Activated CD4-positive, alpha-beta memory T cell treated with anti-CD3 and anti-CD28 coated beads, Interleukin-2, amount 10 ng/mL, durations not matched to agents 7 days and 5 days (primary cell): ENCODE results near the gene TSSC4. TPM values are rescaled to one million over a fixed set of nuclear protein-coding genes. Genes with fewer than 3 reads are reported as not detected.

ENCODE experiments used
- CTCF ChIA-PET: fragments of 350-600 bp; sonication (Branson Sonifier 250); formaldehyde crosslinking; loops from one replicate; lab custom pipeline; 2021; ENCODE audit warnings: antibody characterized with exemption, inconsistent platforms; lab: Charles Lee
- POLR2A ChIA-PET: fragments of 350-600 bp; sonication (Branson Sonifier 250); formaldehyde crosslinking; loops from one replicate; lab custom pipeline; 2021; ENCODE audit warnings: antibody characterized with exemption; lab: Charles Lee
- DNase-seq: peaks from one replicate; pipeline ENCODE4 v3.0.0-alpha.2; 2020
- H3K27ac Mint-ChIP-seq: one replicate; pipeline ENCODE4 v1.8.0; 2021; ENCODE audit warnings: mild to moderate bottlenecking, mixed read lengths
- H3K27me3 Mint-ChIP-seq: one replicate; pipeline ENCODE4 v1.8.0; 2021; ENCODE audit warnings: mixed read lengths
- H3K36me3 Mint-ChIP-seq: one replicate; pipeline ENCODE4 v1.8.0; 2021; ENCODE audit warnings: low read depth, mixed read lengths
- H3K4me1 Mint-ChIP-seq: one replicate; pipeline ENCODE4 v1.8.0; 2021; ENCODE audit warnings: mixed read lengths
- H3K4me3 Mint-ChIP-seq: one replicate; pipeline ENCODE4 v1.8.0; 2021; ENCODE audit warnings: mild to moderate bottlenecking, mixed read lengths
- H3K9me3 Mint-ChIP-seq: one replicate; pipeline ENCODE4 v1.8.0; 2021; ENCODE audit warnings: mixed read lengths
- total RNA-seq, 2 experiments: library from RNA; stranded (reverse); gene quantifications; one replicate each; pipeline ENCODE4 v1.2.3, GENCODE V29; 2021

Gene TSSC4
- total RNA-seq, 2 experiments from 2014 or later: 46.4 to 46.5 TPM

- Mint-ChIP-seq H3K4me3 (no peak overlapping the region), H3K27ac (no peak overlapping the region), H3K36me3 (no peaks in the 10 kb centered on the region), H3K9me3 (no peaks in the 10 kb centered on the region), H3K4me1 (no peaks in the 10 kb centered on the region), H3K27me3 (no peaks in the 10 kb centered on the region)
- ChIA-PET POLR2A (interaction anchor here (1.5 kb wide), 1 partner anchor 10 kb away, joined by 6 read pairs; no protein-coding TSS in a partner anchor), CTCF (no interaction called here)
- no peak for DNase-seq
Observed at GRCh38 chr11:2411446-2412305, 11.1 kb downstream of the TSSC4 start.

- no peaks in the 10 kb centered on the region for H3K9me3 Mint-ChIP-seq
- no peak for DNase-seq
- no peak overlapping the region for H3K4me3 Mint-ChIP-seq
- POLR2A ChIA-PET: interaction anchor here (1.2 to 1.5 kb wide), 2 partner anchors 10 to 108 kb away, joined by 3 to 6 read pairs; no protein-coding TSS in a partner anchor
- H3K27ac Mint-ChIP-seq: no peak overlapping the region
- H3K4me1 Mint-ChIP-seq: no peaks in the 10 kb centered on the region
- H3K27me3 Mint-ChIP-seq: no peaks in the 10 kb centered on the region
- no peaks in the 10 kb centered on the region for H3K36me3 Mint-ChIP-seq
- CTCF ChIA-PET: no interaction called here
Observed at GRCh38 chr11:2412323-2412722, 11.8 kb downstream of the TSSC4 start.

GRCh38 chr11:2413742-2414579 is 13.4 kb downstream of the TSSC4 start:
- H3K27me3 Mint-ChIP-seq: no peaks in the 10 kb centered on the region
- no peaks in the 10 kb centered on the region for H3K36me3 Mint-ChIP-seq
- no peaks in the 10 kb centered on the region for H3K9me3 Mint-ChIP-seq
- no peak overlapping the region for H3K27ac Mint-ChIP-seq
- no peaks in the 10 kb centered on the region for H3K4me1 Mint-ChIP-seq
- CTCF ChIA-PET: interaction anchor here (1.8 kb wide), 1 partner anchor 13 kb away, joined by 8 read pairs; the partner anchor contains the start of gene TSSC4
- no peak for DNase-seq
- no peak overlapping the region for H3K4me3 Mint-ChIP-seq
- POLR2A ChIA-PET: no interaction called here

- no peaks in the 10 kb centered on the region for H3K9me3 Mint-ChIP-seq
- ChIA-PET POLR2A (no interaction called here), CTCF (no interaction called here)
- DNase-seq: no peak
- no peaks in the 10 kb centered on the region for H3K27me3 Mint-ChIP-seq
- no peaks in the 10 kb centered on the region for H3K4me1 Mint-ChIP-seq
- no peaks in the 10 kb centered on the region for H3K36me3 Mint-ChIP-seq
- H3K4me3 Mint-ChIP-seq: no peak overlapping the region
- no peak overlapping the region for H3K27ac Mint-ChIP-seq
Observed at GRCh38 chr11:2414616-2415015, 14.1 kb downstream of the TSSC4 start.

- Mint-ChIP-seq H3K4me3 (no peak overlapping the region), H3K27me3 (no peaks in the 10 kb centered on the region), H3K4me1 (no peaks in the 10 kb centered on the region), H3K27ac (no peak overlapping the region), H3K9me3 (no peaks in the 10 kb centered on the region), H3K36me3 (no peaks in the 10 kb centered on the region)
- ChIA-PET POLR2A (no interaction called here), CTCF (no interaction called here)
- DNase-seq: no peak
Observed at GRCh38 chr11:2415171-2415570, 14.6 kb downstream of the TSSC4 start.

GRCh38 chr11:2415601-2416380 is 15.2 kb downstream of the TSSC4 start:
- H3K27ac Mint-ChIP-seq: no peak overlapping the region
- ChIA-PET POLR2A (no interaction called here), CTCF (no interaction called here)
- no peaks in the 10 kb centered on the region for H3K9me3 Mint-ChIP-seq
- H3K4me1 Mint-ChIP-seq: peaks cover 1% of the 10 kb centered on the region
- no peak for DNase-seq
- no peaks in the 10 kb centered on the region for H3K36me3 Mint-ChIP-seq
- H3K4me3 Mint-ChIP-seq: no peak overlapping the region
- no peaks in the 10 kb centered on the region for H3K27me3 Mint-ChIP-seq

GRCh38 chr11:2416765-2417164 is 16.2 kb downstream of the TSSC4 start:
- ChIA-PET POLR2A (interaction anchor here (1.1 kb wide), 1 partner anchor 112 kb away, joined by 6 read pairs; no protein-coding TSS in a partner anchor), CTCF (interaction anchor here (1.0 to 5.3 kb wide), 2 partner anchors 10 to 112 kb away, joined by 3 to 201 read pairs; partner anchors contain the start of genes C11orf21 and TSPAN32)
- Mint-ChIP-seq H3K27me3 (no peaks in the 10 kb centered on the region), H3K36me3 (no peaks in the 10 kb centered on the region), H3K27ac (no peak overlapping the region), H3K9me3 (no peaks in the 10 kb centered on the region), H3K4me3 (no peak overlapping the region), H3K4me1 (peaks cover 1% of the 10 kb centered on the region)
- no peak for DNase-seq

- POLR2A ChIA-PET: interaction anchor here (1.1 to 4.0 kb wide), 2 partner anchors 112 to 113 kb away, joined by 6 to 21 read pairs; no protein-coding TSS in a partner anchor
- Mint-ChIP-seq H3K9me3 (no peaks in the 10 kb centered on the region), H3K27ac (no peak overlapping the region), H3K4me1 (peaks cover 1% of the 10 kb centered on the region), H3K36me3 (no peaks in the 10 kb centered on the region), H3K27me3 (no peaks in the 10 kb centered on the region), H3K4me3 (no peak overlapping the region)
- CTCF ChIA-PET: interaction anchor here (1.0 to 5.3 kb wide), 4 partner anchors 8 to 216 kb away, joined by 3 to 201 read pairs (median 19); partner anchors contain the start of genes C11orf21, TSPAN32 and TSSC4
- no peak for DNase-seq
Observed at GRCh38 chr11:2417856-2418692, 17.5 kb downstream of the TSSC4 start.

GRCh38 chr11:2418693-2419360 is 18.3 kb downstream of the TSSC4 start:
- H3K4me3 Mint-ChIP-seq: no peak overlapping the region
- ChIA-PET CTCF (interaction anchor here (0.6 to 5.3 kb wide), 9 partner anchors 10 to 255 kb away, joined by 3 to 201 read pairs (median 11); partner anchors contain the start of genes C11orf21, TSPAN32 and TSSC4), POLR2A (interaction anchor here (0.7 to 4.0 kb wide), 3 partner anchors 10 to 116 kb away, joined by 3 to 21 read pairs (median 3); no protein-coding TSS in a partner anchor)
- DNase-seq: no peak
- H3K27ac Mint-ChIP-seq: no peak overlapping the region
- H3K9me3 Mint-ChIP-seq: no peaks in the 10 kb centered on the region
- peaks cover 1% of the 10 kb centered on the region for H3K4me1 Mint-ChIP-seq
- no peaks in the 10 kb centered on the region for H3K27me3 Mint-ChIP-seq
- no peaks in the 10 kb centered on the region for H3K36me3 Mint-ChIP-seq

GRCh38 chr11:2419638-2420501 is 19.3 kb downstream of the TSSC4 start:
- peak; percentile 72 for DNase-seq
- H3K27me3 Mint-ChIP-seq: no peaks in the 10 kb centered on the region
- H3K4me3 Mint-ChIP-seq: no peak overlapping the region
- CTCF ChIA-PET: interaction anchor here (0.5 to 5.3 kb wide), 24 partner anchors 11 to 626 kb away, joined by 3 to 201 read pairs (median 4); partner anchors contain the start of genes C11orf21, KCNQ1, TSPAN32 and TSSC4
- H3K4me1 Mint-ChIP-seq: peaks cover 1% of the 10 kb centered on the region
- H3K27ac Mint-ChIP-seq: no peak overlapping the region
- no peaks in the 10 kb centered on the region for H3K36me3 Mint-ChIP-seq
- POLR2A ChIA-PET: interaction anchor here (0.7 to 4.0 kb wide), 6 partner anchors 11 to 117 kb away, joined by 3 to 21 read pairs (median 3); no protein-coding TSS in a partner anchor
- no peaks in the 10 kb centered on the region for H3K9me3 Mint-ChIP-seq
